ENCODE measurements around the gene VWDE.

GRCh38 chr7:12391922-12392615, 11.6 kb downstream of the VWDE start:
- TF ChIP-seq CTCF (IDR thresholded peaks at IDR 0.05; ENCODE audit: low read depth, low read length) (no peak), POLR2A (IDR thresholded peaks at IDR 0.05; ENCODE audit: extremely low read depth, insufficient read length) (no peak), MYC (IDR thresholded peaks at IDR 0.05; ENCODE audit: low read depth, low read length) (no peak), MAX (IDR thresholded peaks at IDR 0.05; ENCODE audit: low read depth, low read length) (no peak)

Data from NB4 (cell line).